ENCODE data around the gene ARHGAP19.

Gene ARHGAP19

GRCh38 chr10:97182288-97182990 lies 110.0 kb downstream of the ARHGAP19 start:
- H3K27me3 Mint-ChIP-seq, result peaks cover 41% of the 10 kb centered on the region
- no peaks in the 10 kb centered on the region for H3K36me3 Mint-ChIP-seq
- H3K27ac Mint-ChIP-seq, result no peak overlapping the region

GRCh38 chr10:97180986-97181385 lies 111.5 kb downstream of the ARHGAP19 start:
- Mint-ChIP-seq H3K36me3 (no peaks in the 10 kb centered on the region), H3K4me1 (peaks cover 9% of the 10 kb centered on the region), H3K4me3 (no peak overlapping the region), H3K27ac (no peak overlapping the region), H3K9me3 (no peaks in the 10 kb centered on the region), H3K27me3 (peaks cover 34% of the 10 kb centered on the region)

More at GRCh38 chr10:97182288-97182990, 110.0 kb downstream of the ARHGAP19 start:
- H3K4me1 Mint-ChIP-seq, result peaks cover 9% of the 10 kb centered on the region
- H3K9me3 Mint-ChIP-seq, result no peaks in the 10 kb centered on the region
- H3K4me3 Mint-ChIP-seq, result no peak overlapping the region

GRCh38 chr10:97180363-97180755 lies 112.1 kb downstream of the ARHGAP19 start:
- Mint-ChIP-seq H3K4me1 (peaks cover 9% of the 10 kb centered on the region), H3K27me3 (peaks cover 34% of the 10 kb centered on the region), H3K9me3 (no peaks in the 10 kb centered on the region), H3K36me3 (no peaks in the 10 kb centered on the region), H3K27ac (no peak overlapping the region), H3K4me3 (no peak overlapping the region)

GRCh38 chr10:97179731-97180362 lies 112.6 kb downstream of the ARHGAP19 start:
- Mint-ChIP-seq H3K27ac (no peak overlapping the region), H3K4me3 (no peak overlapping the region), H3K4me1 (peaks cover 6% of the 10 kb centered on the region), H3K36me3 (no peaks in the 10 kb centered on the region), H3K27me3 (peaks cover 32% of the 10 kb centered on the region), H3K9me3 (no peaks in the 10 kb centered on the region)

- Mint-ChIP-seq H3K36me3 (no peaks in the 10 kb centered on the region), H3K9me3 (no peaks in the 10 kb centered on the region), H3K27me3 (peaks cover 26% of the 10 kb centered on the region), H3K4me3 (no peak overlapping the region), H3K4me1 (peaks cover under 1% of the 10 kb centered on the region), H3K27ac (no peak overlapping the region)
Measured at GRCh38 chr10:97179311-97179710, 113.1 kb downstream of the ARHGAP19 start.

- Mint-ChIP-seq H3K27me3 (peaks cover 18% of the 10 kb centered on the region), H3K36me3 (no peaks in the 10 kb centered on the region), H3K9me3 (no peaks in the 10 kb centered on the region), H3K27ac (no peak overlapping the region), H3K4me1 (no peaks in the 10 kb centered on the region), H3K4me3 (no peak overlapping the region)
Measured at GRCh38 chr10:97178074-97178473, 114.4 kb downstream of the ARHGAP19 start.

GRCh38 chr10:97176226-97176625 lies 116.2 kb downstream of the ARHGAP19 start:
- H3K36me3 Mint-ChIP-seq, result no peaks in the 10 kb centered on the region
- H3K4me3 Mint-ChIP-seq, result no peak overlapping the region
- peaks cover 15% of the 10 kb centered on the region for H3K27me3 Mint-ChIP-seq
- no peak overlapping the region for H3K27ac Mint-ChIP-seq
- no peaks in the 10 kb centered on the region for H3K9me3 Mint-ChIP-seq
- no peaks in the 10 kb centered on the region for H3K4me1 Mint-ChIP-seq

GRCh38 chr10:97175586-97175985 lies 116.9 kb downstream of the ARHGAP19 start:
- Mint-ChIP-seq H3K36me3 (no peaks in the 10 kb centered on the region), H3K4me3 (no peak overlapping the region), H3K9me3 (no peaks in the 10 kb centered on the region), H3K27ac (no peak overlapping the region), H3K27me3 (peaks cover 15% of the 10 kb centered on the region), H3K4me1 (no peaks in the 10 kb centered on the region)

- no peak overlapping the region for H3K27ac Mint-ChIP-seq
- peaks cover 10% of the 10 kb centered on the region for H3K27me3 Mint-ChIP-seq
Measured at GRCh38 chr10:97174941-97175340, 117.5 kb downstream of the ARHGAP19 start.

GRCh38 chr10:97174276-97174775 lies 118.1 kb downstream of the ARHGAP19 start:
- Mint-ChIP-seq H3K9me3 (no peaks in the 10 kb centered on the region), H3K27ac (no peak overlapping the region), H3K36me3 (no peaks in the 10 kb centered on the region), H3K4me3 (no peak overlapping the region), H3K27me3 (peaks cover 9% of the 10 kb centered on the region), H3K4me1 (no peaks in the 10 kb centered on the region)

More at GRCh38 chr10:97174941-97175340, 117.5 kb downstream of the ARHGAP19 start:
- no peaks in the 10 kb centered on the region for H3K9me3 Mint-ChIP-seq
- no peak overlapping the region for H3K4me3 Mint-ChIP-seq
- H3K36me3 Mint-ChIP-seq, result no peaks in the 10 kb centered on the region
- H3K4me1 Mint-ChIP-seq, result no peaks in the 10 kb centered on the region

- no peaks in the 10 kb centered on the region for H3K4me1 Mint-ChIP-seq
- H3K27me3 Mint-ChIP-seq, result peaks cover 7% of the 10 kb centered on the region
- H3K27ac Mint-ChIP-seq, result no peak overlapping the region
- no peaks in the 10 kb centered on the region for H3K36me3 Mint-ChIP-seq
- H3K4me3 Mint-ChIP-seq, result no peak overlapping the region
- H3K9me3 Mint-ChIP-seq, result no peaks in the 10 kb centered on the region
Measured at GRCh38 chr10:97173036-97173435, 119.4 kb downstream of the ARHGAP19 start.
